WTC11 (cell line): ENCODE measurements around the gene TNNI2. TPM values are rescaled to one million over a fixed set of nuclear protein-coding genes. Genes with fewer than 3 reads are reported as not detected.

Source experiments
- ATAC-seq: fragments of 200-7000 bp; cut with Tn5 transposase; 2 replicates; pipeline ENCODE4 v1.10.0; 2021; ENCODE audit warnings: mild to moderate bottlenecking, moderate library complexity
- CTCF ChIA-PET: fragments of 300-600 bp; sonication (Branson Sonifier 250); formaldehyde crosslinking; loops from one replicate; lab custom pipeline; 2021; ENCODE audit warnings: antibody characterized with exemption; lab: Charles Lee
- POLR2A ChIA-PET: fragments of 350-600 bp; sonication (Branson Sonifier 250); formaldehyde crosslinking; loops from one replicate; lab custom pipeline; 2021; ENCODE audit warnings: antibody characterized with exemption; lab: Charles Lee
- DNase-seq: peaks from one replicate; pipeline ENCODE4 v3.0.0; 2021; ENCODE audit warnings: low spot score
- H3K27ac Mint-ChIP-seq: 2 replicates; pipeline ENCODE4 v1.8.0; 2021; ENCODE audit warnings: mixed read lengths
- H3K27me3 Mint-ChIP-seq: 2 replicates; pipeline ENCODE4 v1.8.0; 2021; ENCODE audit warnings: low read depth, mild to moderate bottlenecking, moderate library complexity, mixed read lengths
- H3K36me3 Mint-ChIP-seq: 2 replicates; pipeline ENCODE4 v1.8.0; 2021; ENCODE audit warnings: mixed read lengths
- H3K4me1 Mint-ChIP-seq: 2 replicates; pipeline ENCODE4 v1.8.0; 2022; ENCODE audit warnings: mixed read lengths
- H3K4me3 Mint-ChIP-seq: 2 replicates; pipeline ENCODE4 v1.8.0; 2021; ENCODE audit warnings: mild to moderate bottlenecking, moderate library complexity, mixed read lengths
- H3K9me3 Mint-ChIP-seq: 2 replicates; pipeline ENCODE4 v1.8.0; 2021; ENCODE audit warnings: mixed read lengths
- EMX1 ChIP-seq: fragments of 250-450 bp; sonication (Bioruptor Pico); IDR thresholded peaks from 2 replicates; pipeline ENCODE4 v1.8.0; 2021; ENCODE audit warnings: mild to moderate bottlenecking
- ERG ChIP-seq: fragments of 250-450 bp; sonication (Bioruptor Pico); IDR thresholded peaks from 2 replicates; pipeline ENCODE4 v1.8.0; 2021; ENCODE audit warnings: mild to moderate bottlenecking
- FOXP4 ChIP-seq: sonication (generic); formaldehyde crosslinking; IDR thresholded peaks from 2 replicates; pipeline ENCODE4 v1.8.0; 2022; ENCODE audit warnings: mild to moderate bottlenecking, missing genetic modification reagents
- GRHL2 ChIP-seq: fragments of 250-450 bp; sonication (Bioruptor Pico); IDR thresholded peaks from 2 replicates; pipeline ENCODE4 v1.8.0; 2022; ENCODE audit warnings: mild to moderate bottlenecking, moderate library complexity; ENCODE audit not compliant: insufficient replicate concordance, severe bottlenecking
- IRF1 ChIP-seq: sonication (generic); formaldehyde crosslinking; IDR thresholded peaks from 2 replicates; pipeline ENCODE4 v1.8.0; 2023; ENCODE audit warnings: missing genetic modification reagents
- IRF2 ChIP-seq: sonication (generic); formaldehyde crosslinking; IDR thresholded peaks from 2 replicates; pipeline ENCODE4 v1.8.0; 2022; ENCODE audit warnings: low read depth, missing genetic modification reagents, borderline replicate concordance
- JAZF1 ChIP-seq: fragments of 250-450 bp; sonication (Bioruptor Pico); IDR thresholded peaks from 2 replicates; pipeline ENCODE4 v1.9.0; 2021; ENCODE audit warnings: moderate library complexity, mild to moderate bottlenecking, inconsistent platforms
- JUN ChIP-seq: sonication (generic); formaldehyde crosslinking; IDR thresholded peaks from 2 replicates; pipeline ENCODE4 v1.8.0; 2023; ENCODE audit warnings: mild to moderate bottlenecking, missing genetic modification reagents
- SP1 ChIP-seq: sonication (generic); formaldehyde crosslinking; conservative IDR thresholded peaks from 2 replicates; pipeline ENCODE4 v1.8.1; 2022; ENCODE audit warnings: missing genetic modification reagents
- TEAD1 ChIP-seq: sonication (generic); formaldehyde crosslinking; IDR thresholded peaks from 2 replicates; pipeline ENCODE4 v1.8.0; 2022; ENCODE audit warnings: mild to moderate bottlenecking, missing genetic modification reagents
- ZBTB21 ChIP-seq: sonication (generic); formaldehyde crosslinking; IDR thresholded peaks from 2 replicates; pipeline ENCODE4 v1.8.1; 2023; ENCODE audit warnings: mild to moderate bottlenecking, missing genetic modification reagents, borderline replicate concordance
- ZNF263 ChIP-seq: sonication (generic); formaldehyde crosslinking; IDR thresholded peaks from 2 replicates; pipeline ENCODE4 v1.8.1; 2022; ENCODE audit warnings: low read depth, mild to moderate bottlenecking, moderate library complexity, missing genetic modification reagents
- total RNA-seq: library from RNA; stranded (reverse); gene quantifications from 3 replicates; pipeline ENCODE4 v1.2.3, GENCODE V29; 2021
- TF ChIP-seq, protein P1 (sequence below): fragments of 250-450 bp; sonication (Bioruptor Pico); IDR thresholded peaks from 2 replicates; pipeline ENCODE4 v2.1.2; 2022; ENCODE audit warnings: mild to moderate bottlenecking, moderate library complexity
- TF ChIP-seq, protein P2 (sequence below): fragments of 250-450 bp; sonication (Bioruptor Pico); IDR thresholded peaks from 2 replicates; pipeline ENCODE4 v1.9.0; 2021; ENCODE audit warnings: moderate library complexity, mild to moderate bottlenecking, inconsistent platforms, borderline replicate concordance

TNNI2 gene
- total RNA-seq, 1 experiment from 2014 or later, result not detected

GRCh38 chr11:1845095-1845429, 6.3 kb downstream of the TNNI2 start:
- Mint-ChIP-seq H3K36me3 (no peaks in the 10 kb centered on the region), H3K4me3 (no peak overlapping the region), H3K4me1 (no peaks in the 10 kb centered on the region), H3K9me3 (no peaks in the 10 kb centered on the region), H3K27me3 (peaks cover 2% of the 10 kb centered on the region; the same call in 1 of the 2 replicates), H3K27ac (peak overlapping the region; percentile 44)
- DNase-seq (no peak), ATAC-seq (no peak)
- POLR2A ChIA-PET, result no interaction called here
- CTCF ChIA-PET, result interaction anchor here (1.7 kb wide), 1 partner anchor 73 kb away, joined by 4 read pairs; no protein-coding TSS in a partner anchor
- TF ChIP-seq EMX1 (no peak), ZBTB21 (CRISPR knock-in tag) (no peak), FOXP4 (CRISPR knock-in tag) (no peak), JUN (no peak), IRF2 (CRISPR knock-in tag) (no peak), JAZF1 (CRISPR knock-in tag) (no peak), TEAD1 (CRISPR knock-in tag) (no peak), ZNF263 (no peak), ERG (CRISPR knock-in tag) (no peak), SP1 (CRISPR knock-in tag) (no peak)

- CTCF ChIA-PET, result interaction anchor here (0.6 to 3.6 kb wide), 6 partner anchors 12 to 316 kb away, joined by 3 to 19 read pairs (median 10); partner anchors contain the start of gene SYT8
- no peak for TF ChIP-seq IRF1 (CRISPR knock-in tag)
- TF ChIP-seq, protein P1, sequence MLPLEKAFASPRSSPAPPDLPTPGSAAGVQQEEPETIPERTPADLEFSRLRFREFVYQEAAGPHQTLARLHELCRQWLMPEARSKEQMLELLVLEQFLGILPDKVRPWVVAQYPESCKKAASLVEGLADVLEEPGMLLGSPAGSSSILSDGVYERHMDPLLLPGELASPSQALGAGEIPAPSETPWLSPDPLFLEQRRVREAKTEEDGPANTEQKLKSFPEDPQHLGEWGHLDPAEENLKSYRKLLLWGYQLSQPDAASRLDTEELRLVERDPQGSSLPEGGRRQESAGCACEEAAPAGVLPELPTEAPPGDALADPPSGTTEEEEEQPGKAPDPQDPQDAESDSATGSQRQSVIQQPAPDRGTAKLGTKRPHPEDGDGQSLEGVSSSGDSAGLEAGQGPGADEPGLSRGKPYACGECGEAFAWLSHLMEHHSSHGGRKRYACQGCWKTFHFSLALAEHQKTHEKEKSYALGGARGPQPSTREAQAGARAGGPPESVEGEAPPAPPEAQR (CRISPR knock-in tag), result no peak
- H3K4me1 Mint-ChIP-seq, result no peaks in the 10 kb centered on the region
Measured at GRCh38 chr11:1845561-1846452, 7.0 kb downstream of the TNNI2 start.

DNA sequence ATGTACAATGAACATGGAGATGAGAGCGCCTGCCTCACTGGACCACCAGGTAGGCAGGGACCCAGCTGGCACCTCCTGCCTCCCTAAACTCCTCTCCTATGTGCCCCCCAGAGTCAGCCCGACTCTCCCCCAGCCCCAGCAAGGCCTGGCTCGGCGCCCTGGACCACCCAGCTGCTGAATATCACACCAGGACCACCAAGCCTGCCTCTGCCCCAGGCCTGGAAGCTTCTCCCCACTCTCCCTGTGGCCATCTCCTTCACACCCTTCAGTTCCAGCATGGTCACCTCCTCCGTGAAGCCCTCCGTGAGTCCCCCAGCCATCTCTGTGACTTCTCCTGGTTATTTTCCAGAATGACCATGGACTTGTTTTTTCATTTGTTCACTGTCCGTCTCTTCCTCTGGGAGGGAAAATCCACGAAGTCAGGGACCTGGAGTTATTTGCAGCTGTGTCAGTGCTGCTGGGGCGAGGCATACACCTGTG, 7.7 kb downstream of the TNNI2 start:
- ATAC-seq (no peak), DNase-seq (no peak)
- H3K27ac Mint-ChIP-seq, result no peak overlapping the region
- no peaks in the 10 kb centered on the region for H3K4me1 Mint-ChIP-seq
- ChIA-PET POLR2A (no interaction called here), CTCF (interaction anchor here (0.6 to 3.6 kb wide), 14 partner anchors 9 to 315 kb away, joined by 3 to 19 read pairs (median 6); partner anchors contain the start of gene SYT8)
- no peak overlapping the region for H3K4me3 Mint-ChIP-seq
- H3K9me3 Mint-ChIP-seq, result no peaks in the 10 kb centered on the region
- peaks cover 2% of the 10 kb centered on the region; the same call in 1 of the 2 replicates for H3K27me3 Mint-ChIP-seq
- TF ChIP-seq EMX1, result no peak
- no peak for TF ChIP-seq GRHL2 (CRISPR knock-in tag)
- TF ChIP-seq, protein P2, sequence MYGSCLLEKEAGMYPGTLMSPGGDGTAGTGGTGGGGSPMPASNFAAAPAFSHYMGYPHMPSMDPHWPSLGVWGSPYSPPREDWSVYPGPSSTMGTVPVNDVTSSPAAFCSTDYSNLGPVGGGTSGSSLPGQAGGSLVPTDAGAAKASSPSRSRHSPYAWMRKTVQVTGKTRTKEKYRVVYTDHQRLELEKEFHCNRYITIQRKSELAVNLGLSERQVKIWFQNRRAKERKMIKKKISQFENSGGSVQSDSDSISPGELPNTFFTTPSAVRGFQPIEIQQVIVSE (CRISPR knock-in tag), result no peak
- H3K36me3 Mint-ChIP-seq, result no peaks in the 10 kb centered on the region

More at GRCh38 chr11:1845561-1846452, 7.0 kb downstream of the TNNI2 start:
- ATAC-seq, result no peak
- no peak for DNase-seq
- H3K4me3 Mint-ChIP-seq, result no peak overlapping the region
- H3K27me3 Mint-ChIP-seq, result peaks cover 2% of the 10 kb centered on the region; the same call in 1 of the 2 replicates
- POLR2A ChIA-PET, result no interaction called here
- no peaks in the 10 kb centered on the region for H3K36me3 Mint-ChIP-seq
- no peaks in the 10 kb centered on the region for H3K9me3 Mint-ChIP-seq
- H3K27ac Mint-ChIP-seq, result no peak overlapping the region
